Hematopoietic multipotent progenitor cell treated with erythropoietin and hydrocortisone succinate and interleukin-3 and kit ligand, for 6 days (in vitro differentiated cells): ENCODE results near the gene C19orf47.
A peak's percentile ranks its signal among the peaks of the same experiment; 100 is the strongest.
"Not testable (repeated sequence)": the region's sequence is repeated elsewhere in the genome, so short reads cannot be mapped to it uniquely, and the experiment has no call there.

Source experiments
- DNase-seq: peaks from one replicate; pipeline ENCODE4 v3.0.0-alpha.2; 2015

Gene C19orf47

GRCh38 chr19:40376286-40376862 lies 28.2 kb upstream of the C19orf47 start:
- no peak for DNase-seq

- no peak for DNase-seq
Observed at GRCh38 chr19:40374084-40374483, 25.9 kb upstream of the C19orf47 start.

GRCh38 chr19:40371802-40372122 lies 23.6 kb upstream of the C19orf47 start:
- no peak for DNase-seq

DNA sequence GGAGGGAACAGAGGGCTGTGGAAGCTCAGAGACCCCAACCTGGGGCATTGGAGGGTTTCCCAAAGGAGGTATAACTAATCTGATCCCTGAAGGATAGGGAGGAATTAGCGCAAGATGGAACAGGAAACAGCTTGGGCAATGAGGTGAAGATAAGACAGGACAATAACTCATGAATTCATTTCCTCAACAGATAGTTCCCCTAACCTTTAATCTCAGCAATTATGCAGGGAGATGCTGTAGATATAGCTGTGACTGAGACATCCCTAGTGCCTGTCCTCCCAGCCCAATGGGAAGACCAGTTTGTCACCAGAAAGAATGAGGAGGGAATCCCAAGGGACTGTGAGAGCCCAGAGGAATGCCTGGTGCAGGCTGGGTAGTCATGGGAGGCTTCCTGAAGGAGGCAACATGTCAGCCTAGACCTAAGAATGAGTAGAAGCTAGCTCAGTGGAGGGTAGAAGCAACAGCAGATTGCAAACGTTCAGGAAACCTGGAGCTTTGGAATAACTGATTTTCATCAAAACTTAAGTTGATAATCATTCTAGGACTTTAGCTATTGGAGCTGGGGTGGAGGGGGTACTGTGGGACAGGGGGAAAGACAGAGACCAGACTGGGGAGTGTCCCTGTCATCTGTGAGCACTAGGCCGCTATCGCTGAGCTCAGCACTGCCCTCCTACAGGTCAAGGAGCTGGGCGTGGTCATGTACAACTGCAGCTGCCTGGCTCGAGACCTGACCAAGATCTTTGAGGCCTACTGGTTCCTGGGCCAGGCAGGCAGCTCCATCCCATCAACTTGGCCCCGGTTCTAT lies 23.0 kb upstream of the C19orf47 start:
- DNase-seq = no peak

GRCh38 chr19:40370253-40370652 lies 22.1 kb upstream of the C19orf47 start:
- not testable (repeated sequence) for DNase-seq

- no peak for DNase-seq
Observed at GRCh38 chr19:40369797-40370196, 21.6 kb upstream of the C19orf47 start.

- DNase-seq = no peak
Observed at GRCh38 chr19:40367577-40368434, 19.6 kb upstream of the C19orf47 start.

DNA sequence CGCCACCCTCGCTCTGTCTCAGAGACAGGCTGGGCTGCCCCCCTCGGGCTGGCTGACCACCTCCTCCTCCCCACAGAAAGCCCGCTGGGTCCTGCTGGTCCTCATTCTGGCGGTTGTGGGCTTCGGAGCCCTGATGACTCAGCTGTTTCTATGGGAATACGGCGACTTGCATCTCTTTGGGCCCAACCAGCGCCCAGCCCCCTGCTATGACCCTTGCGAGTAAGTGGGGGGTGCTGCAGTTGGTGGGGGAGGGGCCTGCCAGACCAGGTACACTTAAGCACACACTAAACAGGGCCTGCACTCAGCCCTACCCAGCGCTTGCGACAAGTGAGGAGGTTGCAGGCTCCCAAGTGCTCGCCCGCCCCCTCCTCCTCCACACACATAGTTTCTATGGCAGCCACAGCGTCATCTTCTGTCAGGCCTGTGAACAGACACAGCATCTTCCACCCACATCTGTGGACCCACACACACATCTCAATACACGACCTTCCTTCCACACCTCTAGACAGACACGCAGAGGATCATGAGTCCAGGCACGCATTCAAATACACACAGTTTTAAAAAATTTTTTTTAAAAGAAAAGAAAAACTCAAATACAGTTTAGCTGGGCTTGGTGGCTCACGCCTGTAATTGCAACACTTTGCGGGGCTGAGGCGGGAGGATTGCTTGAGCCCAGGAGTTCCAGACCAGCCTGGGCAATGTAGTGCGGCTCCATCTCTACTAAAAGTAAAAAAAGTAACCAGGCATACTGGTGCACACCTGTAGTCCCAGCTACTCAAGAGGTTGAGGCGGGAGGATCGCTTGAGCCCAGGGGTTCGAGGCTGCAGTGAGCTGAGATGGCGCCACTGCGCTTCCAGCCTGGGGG lies 18.7 kb upstream of the C19orf47 start:
- DNase-seq = no peak

- DNase-seq = peak; percentile 82
Observed at GRCh38 chr19:40365613-40366401, 17.6 kb upstream of the C19orf47 start.

DNA sequence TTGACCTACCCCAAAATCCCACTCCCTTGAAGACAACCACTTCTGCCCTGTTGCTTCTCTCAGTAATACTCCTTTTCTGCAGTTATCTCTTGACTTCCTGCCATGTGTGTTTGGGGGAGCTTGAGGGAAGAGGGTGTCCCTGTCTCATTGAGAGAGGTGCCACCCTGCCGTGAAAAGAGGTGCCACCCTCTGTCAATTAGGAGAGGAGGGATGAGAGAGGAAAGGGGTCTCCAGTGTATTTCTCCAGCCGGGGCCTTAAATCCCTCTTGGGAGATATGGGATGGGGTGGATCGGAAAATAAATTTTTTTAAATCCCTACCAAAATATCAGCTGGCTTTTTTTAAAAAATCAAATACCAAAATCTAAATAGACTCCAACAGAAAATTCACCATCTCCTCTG lies 16.8 kb upstream of the C19orf47 start:
- DNase-seq = no peak

DNA sequence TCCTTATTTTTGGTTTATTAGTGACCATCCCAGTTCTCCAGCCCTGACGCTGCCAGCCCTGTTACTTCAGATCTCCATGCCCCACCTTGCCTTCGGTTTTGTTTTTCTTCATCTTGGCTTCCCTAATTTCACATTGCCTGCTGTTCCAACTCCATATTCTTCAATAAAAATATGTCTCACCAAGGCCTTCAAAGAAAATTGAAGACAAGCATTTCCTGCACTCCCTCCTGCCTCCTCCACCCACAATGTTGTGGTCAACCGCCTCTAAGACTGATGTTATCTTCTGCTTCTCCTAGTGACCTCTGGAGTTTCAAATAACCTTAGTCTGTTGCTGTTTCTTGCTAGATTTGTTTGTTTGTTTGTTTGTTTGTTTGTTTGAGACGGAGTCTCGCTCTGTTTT lies 14.9 kb upstream of the C19orf47 start:
- peak; percentile 78 for DNase-seq

- no peak for DNase-seq
Observed at GRCh38 chr19:40362160-40362559, 14.0 kb upstream of the C19orf47 start.

- DNase-seq = no peak
Observed at GRCh38 chr19:40360708-40361241, 12.6 kb upstream of the C19orf47 start.

DNA sequence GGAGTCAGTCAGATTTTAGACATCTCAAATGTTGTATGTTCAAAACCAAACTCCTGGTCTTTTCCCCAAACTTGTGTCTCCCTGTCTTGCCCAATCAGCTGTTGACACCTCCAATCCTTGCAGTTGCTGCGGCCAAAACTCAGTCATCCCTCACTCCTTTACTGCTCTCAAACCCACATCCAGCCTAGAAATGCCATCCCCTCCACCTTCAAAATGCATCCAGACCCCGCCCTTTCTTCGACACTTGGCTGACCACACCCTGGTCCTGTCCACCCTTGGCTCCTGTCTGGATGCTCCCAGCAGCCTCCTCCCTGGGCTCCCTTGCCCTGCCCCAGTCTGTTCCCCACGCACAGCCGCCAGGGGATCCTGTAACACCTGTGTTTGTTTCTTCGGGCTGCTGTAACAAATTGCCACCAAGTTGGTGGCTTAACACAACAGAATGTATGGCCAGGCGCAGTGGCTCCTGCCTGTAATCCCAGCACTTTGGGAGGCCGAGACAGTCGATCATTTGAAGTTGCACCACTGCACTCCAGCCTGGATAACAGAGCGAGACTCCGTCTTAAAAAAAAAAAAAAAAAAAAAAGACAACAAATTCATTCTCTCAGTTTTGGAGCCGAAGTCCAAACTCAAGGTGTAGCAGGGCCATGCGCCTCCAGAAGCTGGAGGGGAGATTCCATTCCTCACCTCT lies 12.0 kb upstream of the C19orf47 start:
- no peak for DNase-seq

DNA sequence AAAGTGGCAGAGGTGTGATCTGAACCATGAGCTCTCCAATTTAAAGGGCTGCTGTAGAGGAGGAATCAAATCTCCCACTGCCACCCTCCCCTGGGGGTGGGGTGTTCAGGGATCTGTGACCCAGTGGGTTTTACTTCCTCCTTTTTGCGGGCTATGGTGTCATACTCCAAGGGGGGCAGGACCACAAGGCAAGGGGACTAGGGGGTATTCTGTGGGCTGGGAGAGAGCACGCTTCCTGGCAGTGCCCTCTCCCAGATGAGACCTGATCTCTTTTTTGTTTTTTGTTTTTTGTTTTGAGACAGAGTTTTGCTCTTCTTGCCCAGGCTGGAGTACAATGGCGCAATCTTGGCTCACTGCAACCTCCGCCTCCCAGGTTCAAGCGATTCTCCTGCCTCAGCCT lies 10.6 kb upstream of the C19orf47 start:
- DNase-seq = peak; percentile 64

GRCh38 chr19:40357640-40358039 lies 9.4 kb upstream of the C19orf47 start:
- no peak for DNase-seq

- no peak for DNase-seq
Observed at GRCh38 chr19:40356681-40357595, 8.7 kb upstream of the C19orf47 start.

DNA sequence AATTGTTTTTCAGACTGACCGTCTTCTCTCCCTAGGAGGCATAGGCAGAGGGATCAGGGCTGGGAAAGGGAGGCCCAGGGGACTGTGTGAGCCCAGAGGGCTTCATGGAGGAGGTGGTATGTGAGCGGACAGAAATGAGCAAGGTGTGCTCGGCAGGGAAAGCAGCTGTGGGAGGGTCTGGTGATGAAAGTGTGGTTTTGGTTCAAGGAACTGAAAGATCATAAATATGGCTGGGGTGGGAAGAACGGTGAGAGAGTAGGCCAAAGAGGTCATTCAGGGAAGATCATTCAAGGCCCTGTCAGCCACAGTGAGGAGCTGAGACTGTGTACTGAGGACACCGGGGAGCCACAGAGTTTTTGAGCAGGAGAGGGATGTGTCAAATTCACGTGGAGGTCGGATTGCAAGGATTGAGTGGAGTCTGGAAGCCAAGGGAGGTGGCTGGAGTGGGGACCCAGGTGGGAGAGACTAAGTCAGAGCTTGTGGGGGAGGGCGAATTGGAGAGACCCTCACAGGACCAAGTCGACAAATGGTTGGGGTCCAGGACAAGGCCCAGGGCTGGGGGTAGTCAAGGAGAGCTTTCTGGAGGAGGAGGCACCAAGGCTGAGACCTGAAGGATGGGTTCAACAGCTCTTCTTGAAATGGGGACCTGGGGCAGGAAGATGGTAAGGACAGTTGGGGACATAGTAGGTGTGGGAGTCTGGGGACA lies 7.9 kb upstream of the C19orf47 start:
- DNase-seq = no peak

GRCh38 chr19:40348961-40349507 lies 837 bp upstream of the C19orf47 start:
- peak; percentile 61 for DNase-seq
